Measurements from ENCODE around the gene GRIN2A. TPM values are rescaled to one million over a fixed set of nuclear protein-coding genes. Genes with fewer than 3 reads are reported as not detected.

GRIN2A gene
- total RNA-seq, 2 experiments from 2014 or later, result not detected

- no peaks in the 10 kb centered on the region for H3K36me3 Mint-ChIP-seq (ENCODE audit: low read depth)
- H3K27ac Mint-ChIP-seq, result no peak overlapping the region
- H3K4me3 Mint-ChIP-seq, result no peak overlapping the region
- CTCF ChIA-PET, result no interaction called here
- ATAC-seq (no peak), DNase-seq (no peak)
- peaks cover 21% of the 10 kb centered on the region for H3K27me3 Mint-ChIP-seq
- intact Hi-C loops (cut with micrococcal nuclease), result no loop called here
- TF ChIP-seq CTCF (IDR thresholded peaks at IDR 0.05), result no peak
- H3K9me3 Mint-ChIP-seq, result no peaks in the 10 kb centered on the region
- POLR2A ChIA-PET, result no interaction called here
- H3K4me1 Mint-ChIP-seq (ENCODE audit: low read depth), result peaks cover 2% of the 10 kb centered on the region
These were observed 142.8 kb downstream of the GRIN2A start for GRCh38 chr16:10039220-10040096.

- Mint-ChIP-seq H3K27me3 (peaks cover 21% of the 10 kb centered on the region), H3K4me1 (ENCODE audit: low read depth) (peaks cover 2% of the 10 kb centered on the region), H3K36me3 (ENCODE audit: low read depth) (no peaks in the 10 kb centered on the region), H3K27ac (no peak overlapping the region), H3K4me3 (no peak overlapping the region), H3K9me3 (no peaks in the 10 kb centered on the region)
- no peak for TF ChIP-seq CTCF (IDR thresholded peaks at IDR 0.05)
- POLR2A ChIA-PET, result no interaction called here
- intact Hi-C loops (cut with micrococcal nuclease), result no loop called here
- ATAC-seq, result no peak
- DNase-seq, result no peak
- CTCF ChIA-PET, result no interaction called here
These were observed 144.5 kb downstream of the GRIN2A start for GRCh38 chr16:10037751-10038150.

- intact Hi-C loops (cut with micrococcal nuclease), result no loop called here
- TF ChIP-seq CTCF (IDR thresholded peaks at IDR 0.05), result no peak
- Mint-ChIP-seq H3K27ac (no peak overlapping the region), H3K4me3 (no peak overlapping the region), H3K27me3 (peaks cover 21% of the 10 kb centered on the region), H3K4me1 (ENCODE audit: low read depth) (peaks cover 2% of the 10 kb centered on the region), H3K36me3 (ENCODE audit: low read depth) (no peaks in the 10 kb centered on the region), H3K9me3 (no peaks in the 10 kb centered on the region)
- DNase-seq, result no peak
- ChIA-PET POLR2A (no interaction called here), CTCF (no interaction called here)
- no peak for ATAC-seq
These were observed 145.3 kb downstream of the GRIN2A start for GRCh38 chr16:10036956-10037355.

GRCh38 chr16:10033556-10033955 lies 148.7 kb downstream of the GRIN2A start:
- peaks cover 13% of the 10 kb centered on the region for H3K27me3 Mint-ChIP-seq
- no peak overlapping the region for H3K27ac Mint-ChIP-seq
- H3K36me3 Mint-ChIP-seq (ENCODE audit: low read depth), result no peaks in the 10 kb centered on the region
- ChIA-PET POLR2A (no interaction called here), CTCF (no interaction called here)
- no peak overlapping the region for H3K4me3 Mint-ChIP-seq
- H3K4me1 Mint-ChIP-seq (ENCODE audit: low read depth), result no peaks in the 10 kb centered on the region
- DNase-seq, result no peak
- no peaks in the 10 kb centered on the region for H3K9me3 Mint-ChIP-seq
- intact Hi-C loops (cut with micrococcal nuclease), result no loop called here
- no peak for ATAC-seq
- no peak for TF ChIP-seq CTCF (IDR thresholded peaks at IDR 0.05)

- Mint-ChIP-seq H3K4me3 (no peak overlapping the region), H3K27me3 (peaks cover 2% of the 10 kb centered on the region), H3K9me3 (no peaks in the 10 kb centered on the region), H3K27ac (no peak overlapping the region), H3K36me3 (ENCODE audit: low read depth) (no peaks in the 10 kb centered on the region), H3K4me1 (ENCODE audit: low read depth) (no peaks in the 10 kb centered on the region)
- intact Hi-C loops (cut with micrococcal nuclease), result no loop called here
- DNase-seq (no peak), ATAC-seq (no peak)
- CTCF ChIA-PET, result no interaction called here
- POLR2A ChIA-PET, result no interaction called here
- no peak for TF ChIP-seq CTCF (IDR thresholded peaks at IDR 0.05)
These were observed 150.3 kb downstream of the GRIN2A start for GRCh38 chr16:10031955-10032354.

Measured in activated CD8-positive, alpha-beta T cell treated with anti-CD3 and anti-CD28 coated beads for 36 hours (primary cell).